Esophagus muscularis mucosa (tissue), 4 donors: Measurements from ENCODE around the gene DEGS1. TPM values are rescaled to one million over a fixed set of nuclear protein-coding genes. Genes with fewer than 3 reads are reported as not detected.
A peak's percentile ranks its signal among the peaks of the same experiment; 100 is the strongest.

ENCODE experiments used
- DNase-seq: peaks from one replicate; pipeline ENCODE4 v3.0.0-alpha.2; 2017; ENCODE audit errors: extremely low spot score
- H3K27ac ChIP-seq, 4 donors: fragments of 200-600 bp; sonication (generic); replicated peaks in 1 of 4; 1 replicate in 3 of 4; 2 replicates in 1 of 4; pipeline ENCODE4 v1.5.1; 2016 to 2019; ENCODE audit warnings: mild to moderate bottlenecking in 1 of 4
- H3K27me3 ChIP-seq, 4 donors: fragments of 200-600 bp; sonication (generic); one replicate each; pipeline versions ENCODE4 v1.5.1 to v1.6.0; 2016 to 2019
- H3K36me3 ChIP-seq, 4 donors: fragments of 200-600 bp; sonication (generic); one replicate each; pipeline ENCODE4 v1.5.1; 2016 to 2019
- H3K4me1 ChIP-seq, 4 donors: fragments of 200-600 bp; sonication (generic); one replicate each; pipeline ENCODE4 v1.5.1; 2016 to 2019
- H3K4me3 ChIP-seq, 4 donors: fragments of 200-600 bp; sonication (generic); 1 replicate in 2 of 4; 2 replicates in 2 of 4; pipeline ENCODE4 v1.5.1; 2016 to 2019; ENCODE audit warnings: mild to moderate bottlenecking in 4 of 4, moderate library complexity in 1 of 4
- H3K9me3 ChIP-seq, 4 donors: fragments of 200-600 bp; sonication (generic); 1 replicate in 3 of 4; 2 replicates in 1 of 4; pipeline ENCODE4 v1.5.1; 2016 to 2019
- CTCF ChIP-seq, 3 experiments: fragments of 200-600 bp in 2 of 3; fragments of 450-650 bp in 1 of 3; sonication (generic) in 2 of 3; IDR thresholded peaks; one replicate each; pipeline ENCODE4 v1.5.1; 2017 to 2019; ENCODE audit warnings: antibody characterized with exemption in 3 of 3, mild to moderate bottlenecking in 2 of 3, moderate library complexity in 1 of 3
- EP300 ChIP-seq: sonication (generic); formaldehyde crosslinking; IDR thresholded peaks from one replicate; pipeline ENCODE4 v1.6.1; 2017; ENCODE audit warnings: antibody characterized with exemption
- POLR2A ChIP-seq: fragments of 450-650 bp; IDR thresholded peaks from one replicate; pipeline ENCODE4 v1.6.1; 2017; ENCODE audit warnings: antibody characterized with exemption, moderate library complexity, mild to moderate bottlenecking, low read depth
- POLR2AphosphoS5 ChIP-seq, 2 donors: sonication (generic); formaldehyde crosslinking; IDR thresholded peaks; one replicate each; pipeline ENCODE4 v1.6.1; 2017; ENCODE audit warnings: antibody characterized with exemption in 2 of 2
- WGBS: methylation state at CpG from one replicate; pipeline ENCODE4 v1.1.5; 2018; 5-methylcytosine and 5-hydroxymethylcytosine counted together
- intact Hi-C: fragments of 100-400 bp; cut with DNase I; formaldehyde crosslinking; loops from one replicate; pipeline ENCODE4 v1.15.1; 2023
- total RNA-seq, 4 donors: library from RNA; depleted of rRNA; stranded (reverse); fragments of >200 nt; gene quantifications; one replicate each; pipeline versions ENCODE4 v1.1.0 to v1.2.1, GENCODE V29; 2016

The DEGS1 gene
- total RNA-seq, 4 donors from 2014 or later, result 117 to 152 (median 124) TPM

DNA sequence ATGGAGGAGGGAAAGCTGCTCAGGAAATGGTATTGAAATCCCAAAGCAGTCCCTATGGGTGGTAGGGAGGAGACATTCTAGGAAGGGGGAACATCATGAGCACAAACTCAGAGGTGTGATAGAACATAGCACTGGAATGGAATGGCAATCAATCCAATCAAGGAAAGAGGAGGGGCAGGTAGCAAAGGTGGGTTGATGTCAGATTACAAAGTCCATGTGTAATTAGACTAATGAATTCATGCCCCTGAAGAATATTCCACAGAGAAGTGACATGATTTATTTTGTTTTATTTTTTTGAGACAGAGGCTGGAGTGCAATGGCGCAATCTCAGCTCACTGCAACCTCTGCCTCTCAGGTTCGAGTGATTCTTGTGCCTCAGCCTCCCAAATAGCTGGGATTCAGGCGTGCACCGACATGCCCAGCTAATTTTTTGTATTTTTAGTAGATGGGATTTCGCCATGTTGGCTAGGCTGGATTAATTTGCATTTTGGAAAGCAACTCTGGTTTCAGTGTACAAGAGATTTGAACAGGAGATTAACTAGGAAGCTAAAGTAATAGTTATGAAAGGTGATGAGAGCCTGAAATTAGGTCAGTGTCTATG is 36.1 kb downstream of the DEGS1 start:
- intact Hi-C loops, result no loop called here
- H3K27me3 ChIP-seq, result no peaks in the 10 kb centered on the region
- TF ChIP-seq CTCF (IDR thresholded peaks at IDR 0.05) (no peak), POLR2AphosphoS5 (IDR thresholded peaks at IDR 0.05) (no peak), EP300 (no peak), POLR2A (no peak)
- H3K4me3 ChIP-seq, result no peak overlapping the region
- no peak for DNase-seq
- peaks cover 0 to 13% (median 12%) of the 10 kb centered on the region in 4 donors for H3K4me1 ChIP-seq
- no peaks in the 10 kb centered on the region for H3K9me3 ChIP-seq
- 92% methylated on average over 5 of the region's 5 CpGs for WGBS
- H3K36me3 ChIP-seq, result no peaks in the 10 kb centered on the region
- no peak overlapping the region for H3K27ac ChIP-seq

GRCh38 chr1:224219612-224220059 is 36.6 kb downstream of the DEGS1 start:
- WGBS, result 72% methylated on average over 7 of the region's 7 CpGs
- Histone ChIP-seq H3K27ac (no peak overlapping the region), H3K4me1 (peaks cover 0 to 19% (median 15%) of the 10 kb centered on the region in 4 donors), H3K27me3 (no peaks in the 10 kb centered on the region), H3K36me3 (no peaks in the 10 kb centered on the region), H3K9me3 (no peaks in the 10 kb centered on the region), H3K4me3 (no peak overlapping the region)
- DNase-seq, result no peak
- intact Hi-C loops, result loop anchor here (5.0 kb wide), 1 partner anchor 37 kb away; the partner anchor contains the start of gene DEGS1
- TF ChIP-seq POLR2A (no peak), CTCF (IDR thresholded peaks at IDR 0.05) (no peak), EP300 (no peak), POLR2AphosphoS5 (IDR thresholded peaks at IDR 0.05) (no peak)

DNA sequence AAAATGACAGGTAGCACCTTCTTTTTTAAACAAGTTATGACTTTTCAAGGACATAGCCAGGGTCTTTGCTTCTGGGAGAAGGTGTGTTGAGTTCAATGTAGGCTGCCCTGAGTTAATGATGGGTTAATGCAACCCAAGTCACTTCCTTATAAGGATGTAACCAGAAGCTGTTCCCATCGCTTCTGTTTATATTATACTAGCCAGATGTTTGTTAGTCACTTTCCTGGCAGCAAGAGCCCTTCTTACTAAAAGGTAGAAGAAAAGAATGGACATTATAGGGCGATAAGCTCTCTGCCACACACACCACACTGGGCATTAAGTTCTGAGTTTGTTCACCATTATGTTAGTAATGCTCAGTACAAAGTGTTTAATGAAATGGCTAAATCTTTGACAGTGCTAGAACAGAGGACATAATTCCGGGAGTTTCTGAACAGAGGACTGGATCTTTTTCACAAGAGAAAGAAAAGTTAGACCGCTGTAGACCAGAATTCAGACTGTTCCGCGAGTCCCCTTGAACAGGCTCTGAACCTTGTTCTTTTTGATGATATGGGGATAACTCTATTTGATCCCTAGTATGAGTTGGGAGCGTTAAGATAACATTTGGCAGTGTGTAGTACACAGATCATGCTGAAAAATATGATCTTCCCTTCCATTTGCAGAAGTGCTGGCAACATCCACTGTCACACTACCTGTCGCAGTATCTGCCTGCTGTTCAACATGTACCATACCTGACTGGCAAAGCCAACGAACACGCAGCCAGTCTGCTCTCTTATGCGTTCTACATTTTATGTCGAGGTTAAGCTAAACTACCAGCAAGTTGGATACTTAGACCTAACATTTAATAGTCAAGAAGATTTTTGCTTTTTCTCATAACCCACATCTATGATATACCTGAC is 41.0 kb downstream of the DEGS1 start:
- H3K4me3 ChIP-seq, result peak overlapping the region in 1 of 4 donors; percentile 1
- TF ChIP-seq POLR2AphosphoS5 (IDR thresholded peaks at IDR 0.05) (peak in 1 of 2 donors; percentile 58), EP300 (no peak), CTCF (IDR thresholded peaks at IDR 0.05) (no peak), POLR2A (no peak)
- no peak for DNase-seq
- H3K9me3 ChIP-seq, result no peaks in the 10 kb centered on the region
- WGBS, result 56% methylated on average over 12 of the region's 12 CpGs
- peak overlapping the region; percentile 53 to 77 (median 74) for H3K27ac ChIP-seq
- peaks cover 0 to 22% (median 16%) of the 10 kb centered on the region in 4 donors for H3K4me1 ChIP-seq
- H3K36me3 ChIP-seq, result peaks cover 0 to 26% (median 19%) of the 10 kb centered on the region in 4 donors
- intact Hi-C loops, result loop anchor here (5.0 kb wide), 1 partner anchor 42 kb away; the partner anchor contains the start of gene DEGS1
- no peaks in the 10 kb centered on the region for H3K27me3 ChIP-seq

DNA sequence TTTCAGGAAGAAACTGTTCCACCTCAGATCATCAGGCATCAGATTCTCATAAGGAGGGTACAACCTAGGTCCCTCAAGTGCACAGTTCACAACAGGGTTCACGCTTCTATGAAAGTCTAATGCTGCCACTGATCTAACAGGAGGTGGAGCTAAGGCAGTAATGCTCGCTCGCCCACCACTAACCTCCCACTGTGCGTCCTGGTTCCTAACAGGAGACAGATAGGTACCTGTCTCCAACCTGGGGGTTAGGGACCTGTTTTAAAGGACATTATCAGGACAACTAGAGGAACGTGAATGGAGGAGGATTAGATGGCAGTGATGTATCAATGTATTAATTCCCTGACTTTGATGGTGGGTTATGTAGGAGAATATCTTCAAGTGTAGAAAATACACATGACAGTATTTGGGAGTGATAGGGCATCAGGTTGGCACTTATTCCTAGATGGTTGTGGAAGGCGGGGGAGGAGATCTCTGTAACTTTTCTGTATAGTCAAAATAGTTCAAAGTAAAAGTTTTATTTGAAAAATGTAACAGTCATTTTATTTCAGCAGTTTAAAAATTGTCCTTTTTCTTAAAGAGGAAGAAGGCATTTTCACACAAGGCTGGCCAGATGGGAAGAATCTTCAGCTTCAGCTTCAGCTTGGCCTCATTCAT is 43.9 kb downstream of the DEGS1 start:
- Histone ChIP-seq H3K4me3 (no peak overlapping the region), H3K36me3 (peaks cover 20 to 55% (median 44%) of the 10 kb centered on the region in 4 donors), H3K4me1 (peaks cover 0 to 22% (median 16%) of the 10 kb centered on the region in 4 donors), H3K9me3 (no peaks in the 10 kb centered on the region), H3K27me3 (no peaks in the 10 kb centered on the region), H3K27ac (no peak overlapping the region)
- 82% methylated on average over 6 of the region's 6 CpGs for WGBS
- intact Hi-C loops, result no loop called here
- TF ChIP-seq POLR2A (no peak), EP300 (no peak), POLR2AphosphoS5 (IDR thresholded peaks at IDR 0.05) (no peak), CTCF (IDR thresholded peaks at IDR 0.05) (no peak)
- DNase-seq, result no peak
